GM18499 (cell line): ENCODE data around the gene TTC32.

ENCODE experiments used
- ATAC-seq: cut with Tn5 transposase; IDR thresholded peaks from one replicate; pipeline ENCODE4 v1.9.1; 2021; ENCODE audit warnings: moderate number of reproducible peaks; ENCODE audit not compliant: insufficient read depth, unreplicated experiment

Gene TTC32

DNA sequence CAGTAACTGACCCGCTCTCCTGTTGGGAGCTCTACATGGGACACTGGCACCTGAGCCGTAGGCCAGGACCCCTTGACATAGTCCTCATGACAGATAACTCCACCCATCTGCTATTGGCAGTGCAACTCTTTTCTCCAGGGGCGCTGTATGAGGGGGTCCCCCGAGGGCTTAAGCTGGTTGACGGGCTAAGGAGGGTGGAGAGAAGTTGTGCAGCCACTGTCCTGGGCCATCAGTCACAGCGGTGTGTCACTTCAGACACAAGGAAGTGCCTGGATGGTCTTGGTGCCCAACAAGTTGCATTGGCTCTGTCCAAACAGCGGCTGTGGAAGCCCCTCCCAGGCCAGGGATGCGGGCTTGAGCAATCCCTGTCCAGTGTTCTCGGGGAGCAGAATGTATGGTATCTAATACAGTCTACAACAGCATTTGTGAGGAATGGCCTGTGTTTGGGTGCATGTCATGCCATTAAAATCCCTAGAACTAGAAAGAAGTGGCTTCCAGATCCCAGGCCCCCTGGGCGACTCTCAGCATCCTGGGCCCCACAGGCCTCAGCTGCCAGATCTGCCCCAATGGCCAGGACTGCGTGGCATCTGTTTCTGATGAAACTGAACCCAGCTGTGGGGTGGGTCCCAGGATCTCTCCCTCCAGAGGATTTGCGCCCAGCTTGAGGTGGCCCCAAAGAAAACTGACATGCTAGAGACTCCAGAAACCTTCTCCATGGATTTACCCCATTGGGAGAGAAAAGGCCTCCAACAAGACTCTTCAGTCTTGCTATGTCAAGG is 23.3 kb downstream of the TTC32 start:
- ATAC-seq = no peak

DNA sequence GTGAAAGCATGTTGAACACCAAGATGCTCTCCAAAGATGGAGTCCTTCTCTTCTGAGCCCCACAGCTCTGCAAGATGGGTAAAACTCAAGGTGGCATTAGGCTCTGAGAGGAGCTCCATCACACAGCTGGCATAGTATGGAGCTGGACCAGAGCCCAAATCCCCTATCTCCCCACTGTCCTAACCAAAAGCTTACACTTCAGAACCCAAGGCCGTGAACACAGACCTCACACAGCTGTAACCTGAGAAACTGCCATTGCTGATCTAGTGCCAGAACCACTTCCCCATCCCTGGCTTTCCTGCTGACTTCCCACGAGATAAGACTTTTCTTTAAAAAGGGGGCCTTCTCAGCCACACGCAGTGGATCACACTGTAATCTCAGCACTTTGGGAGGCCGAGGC is 25.0 kb downstream of the TTC32 start:
- ATAC-seq = no peak

DNA sequence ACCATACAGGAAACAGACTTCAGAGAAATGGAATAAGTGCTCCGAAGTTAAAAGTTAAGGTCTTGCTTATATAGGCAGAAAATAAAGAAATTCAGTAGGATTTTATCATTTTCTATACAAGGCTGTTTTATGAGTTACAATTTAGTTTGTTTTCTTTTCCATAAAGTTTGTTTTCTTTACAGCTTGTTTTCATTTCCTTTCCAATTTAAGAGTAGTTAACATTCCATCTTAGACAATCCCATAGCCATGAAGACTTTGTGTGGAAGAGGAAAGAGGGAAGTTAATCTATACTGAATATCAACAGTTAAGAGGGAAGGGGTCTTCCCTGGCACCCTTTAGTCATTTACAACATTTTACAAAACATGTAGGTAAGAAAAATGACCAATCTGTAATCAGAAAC is 26.5 kb downstream of the TTC32 start:
- no peak for ATAC-seq

DNA sequence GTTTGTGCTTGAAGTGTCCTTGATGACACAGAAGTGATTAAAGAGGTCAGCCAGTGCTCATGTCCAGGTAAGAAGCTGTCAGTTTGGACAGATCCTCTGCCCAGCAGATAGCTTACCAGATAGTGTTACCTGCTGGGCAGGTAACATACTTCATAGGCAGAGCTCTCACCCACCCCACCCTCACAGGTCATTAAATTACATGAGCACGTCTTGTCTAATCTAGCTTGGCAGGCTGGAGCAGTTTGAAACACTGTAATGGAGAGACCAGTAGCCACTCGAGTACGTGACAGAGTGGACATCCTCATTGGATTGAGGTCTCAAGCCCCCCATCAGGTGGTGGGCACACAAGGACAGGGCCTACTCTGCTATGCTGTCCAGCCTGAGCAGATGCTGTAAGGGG is 27.1 kb downstream of the TTC32 start:
- no peak for ATAC-seq

DNA sequence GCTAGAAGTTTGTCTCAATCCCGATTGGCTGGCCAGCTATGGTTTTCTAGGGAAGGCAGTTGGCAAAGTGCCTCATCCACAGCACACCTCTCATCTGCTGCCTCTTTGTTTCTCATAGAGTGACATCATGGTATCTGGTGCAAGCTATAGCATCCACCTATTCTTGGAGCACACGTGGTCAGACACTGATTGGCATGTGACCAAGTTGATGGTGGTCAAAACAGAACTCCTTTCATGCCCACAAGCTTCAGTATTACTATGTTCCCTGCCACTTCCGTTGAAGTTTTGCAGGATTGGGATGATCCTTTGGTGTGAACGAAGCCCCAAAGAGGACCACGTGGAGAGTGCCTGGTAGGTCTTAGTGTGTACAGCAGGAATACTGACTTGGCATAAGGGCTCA is 28.8 kb downstream of the TTC32 start:
- ATAC-seq = no peak

DNA sequence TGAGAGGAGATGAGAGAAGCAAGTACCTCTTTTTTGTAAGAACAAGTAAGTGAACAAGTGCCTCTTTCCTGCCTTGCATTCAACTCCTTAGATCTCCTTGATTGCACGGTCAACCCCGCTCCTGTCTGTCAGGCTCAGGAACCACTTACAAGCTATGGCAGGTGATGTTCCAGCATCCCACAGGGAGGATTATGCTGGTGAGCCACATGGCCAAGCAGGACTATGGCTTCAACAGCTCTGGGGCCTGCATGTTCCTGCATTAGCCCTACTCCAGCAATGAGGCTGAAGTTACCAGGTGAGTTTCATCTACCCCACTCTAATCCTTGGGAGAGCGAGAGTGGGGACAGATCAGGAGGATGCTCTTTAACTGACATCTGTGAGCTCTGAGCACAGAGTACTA is 29.5 kb downstream of the TTC32 start:
- ATAC-seq = no peak

DNA sequence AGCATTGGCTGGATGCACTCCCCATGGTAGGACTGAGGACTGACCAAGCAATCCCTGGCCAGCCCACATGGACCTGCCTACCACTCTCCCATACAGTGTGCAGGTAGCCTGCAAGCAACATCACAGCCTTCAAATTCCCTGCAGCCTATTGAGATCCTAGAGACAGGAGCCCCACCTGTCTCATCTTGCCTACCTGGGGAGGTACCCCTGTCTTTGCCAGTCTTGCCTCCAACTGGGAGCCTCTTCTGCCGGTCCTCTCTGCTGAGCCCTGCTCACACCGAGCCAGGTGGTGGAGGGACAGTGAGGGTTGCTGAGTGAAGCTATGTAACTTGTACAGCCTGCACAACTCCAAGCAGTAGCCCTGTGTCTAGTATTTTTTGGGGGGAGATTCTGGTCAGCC is 29.9 kb downstream of the TTC32 start:
- ATAC-seq = no peak

DNA sequence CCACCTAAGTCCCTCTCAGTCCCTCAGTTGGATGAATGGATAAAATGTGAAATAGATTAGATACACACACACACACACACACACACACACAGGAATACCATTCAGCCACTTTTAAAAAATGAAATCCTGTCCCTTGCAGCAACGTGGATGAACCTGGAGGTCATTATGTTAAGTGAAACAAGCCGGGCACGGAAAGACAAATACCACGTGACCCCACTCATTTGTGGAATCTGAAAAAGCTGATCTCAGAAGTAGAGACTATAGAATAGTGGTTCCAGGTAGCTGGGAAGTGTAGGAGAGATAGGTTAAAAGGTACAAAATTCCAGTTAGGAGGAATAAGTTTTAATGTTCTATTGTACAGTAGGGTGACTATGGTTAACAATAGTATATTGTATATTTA is 31.0 kb downstream of the TTC32 start:
- ATAC-seq = no peak

DNA sequence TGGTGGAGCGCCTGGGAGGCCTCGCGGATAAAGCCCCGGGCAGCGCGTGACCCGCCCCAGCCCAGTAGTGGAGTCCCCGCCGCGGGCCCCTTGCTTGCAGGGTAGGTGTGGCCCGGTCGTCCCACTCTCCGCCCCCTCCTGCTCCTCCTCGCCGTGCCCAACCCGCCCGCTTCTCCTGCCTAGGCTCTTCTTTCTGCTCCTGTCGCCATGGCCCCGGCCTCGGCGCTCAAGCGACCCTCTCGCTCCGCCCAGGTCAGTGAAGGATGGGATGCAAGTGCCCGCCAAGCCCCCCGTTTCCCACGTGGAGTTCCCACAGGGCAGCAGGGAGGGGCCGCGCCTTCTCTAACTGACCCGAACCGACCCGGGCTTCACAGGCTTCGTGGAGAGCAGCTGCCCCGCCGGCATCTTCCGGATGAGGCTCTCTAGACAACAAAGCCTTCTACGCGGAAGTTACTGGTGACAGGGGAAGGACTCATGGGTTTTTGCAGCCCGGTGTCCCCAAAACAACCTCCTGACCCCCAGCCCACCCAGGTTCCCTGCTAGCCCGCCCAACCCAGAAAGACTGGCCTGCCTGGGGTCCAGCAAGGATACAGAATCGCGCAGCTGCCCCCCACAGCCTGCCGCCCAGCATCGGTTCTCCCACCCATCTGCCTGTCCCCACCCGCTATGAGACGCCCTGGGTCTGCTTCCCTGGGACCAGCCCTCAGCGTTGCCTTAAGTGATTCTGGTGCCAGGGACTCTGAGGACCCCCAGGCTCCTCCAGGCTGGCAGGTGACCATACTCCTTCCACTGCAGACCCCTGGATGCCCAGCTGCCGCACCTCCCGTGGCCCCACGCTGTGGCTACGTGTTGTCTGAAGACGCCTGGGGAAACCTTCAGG is 32.8 kb downstream of the TTC32 start:
- no peak for ATAC-seq

DNA sequence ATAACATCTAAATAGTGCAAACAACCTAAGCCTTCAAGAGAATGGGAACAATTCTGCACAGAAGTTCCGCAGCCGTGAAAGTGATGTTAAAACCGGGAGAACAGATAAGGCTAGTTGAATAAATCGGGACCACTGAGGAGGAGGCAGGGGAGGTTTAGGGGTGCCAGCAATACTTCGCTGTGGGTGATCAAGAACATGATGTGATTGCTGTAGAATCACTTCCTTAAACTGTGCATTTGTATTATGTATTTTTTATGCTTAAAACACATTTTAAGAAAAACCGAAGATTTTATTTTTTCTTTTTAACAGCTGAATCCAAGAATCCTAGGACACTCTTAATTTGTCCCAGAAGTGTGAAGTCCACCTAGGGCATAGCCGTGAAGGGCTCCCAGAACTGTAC is 33.6 kb downstream of the TTC32 start:
- no peak for ATAC-seq

DNA sequence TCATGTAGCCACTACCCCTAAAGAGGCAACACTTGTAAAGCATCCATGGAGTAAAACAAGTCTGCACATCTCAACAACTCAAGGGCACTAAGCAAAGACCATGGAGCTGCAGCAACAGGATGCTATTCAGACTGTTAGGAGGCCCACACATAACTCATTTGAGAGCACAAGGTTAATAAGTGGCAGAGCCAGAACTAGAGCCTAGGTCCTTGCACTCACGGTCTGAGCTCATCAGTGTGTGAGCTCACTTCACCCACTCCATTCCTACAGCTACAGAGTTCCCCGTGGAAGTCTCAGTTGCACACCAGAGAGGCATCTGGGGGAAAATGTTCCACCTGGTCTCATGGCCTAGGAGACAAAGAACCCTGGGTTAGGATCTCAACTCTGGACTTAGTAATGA is 35.0 kb downstream of the TTC32 start:
- no peak for ATAC-seq

DNA sequence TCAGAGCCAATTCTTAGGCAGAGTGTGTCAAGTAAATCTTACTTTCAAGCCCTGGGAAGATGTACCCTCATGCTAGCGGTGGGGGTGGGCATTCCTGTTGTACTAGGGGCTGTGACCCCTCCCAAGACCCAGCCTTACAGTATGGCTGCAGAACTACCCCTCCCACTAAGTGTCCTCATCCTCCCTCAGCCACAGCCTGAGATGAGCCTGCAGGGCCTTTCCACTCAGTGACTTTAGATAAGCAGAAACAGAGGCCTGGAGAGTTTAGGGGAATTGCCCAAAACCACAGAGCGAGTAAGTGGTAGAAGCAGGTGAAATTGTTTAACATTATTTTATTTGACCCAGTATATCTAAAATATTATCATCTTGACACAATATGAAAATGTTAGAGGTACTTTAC is 36.6 kb downstream of the TTC32 start:
- no peak for ATAC-seq

DNA sequence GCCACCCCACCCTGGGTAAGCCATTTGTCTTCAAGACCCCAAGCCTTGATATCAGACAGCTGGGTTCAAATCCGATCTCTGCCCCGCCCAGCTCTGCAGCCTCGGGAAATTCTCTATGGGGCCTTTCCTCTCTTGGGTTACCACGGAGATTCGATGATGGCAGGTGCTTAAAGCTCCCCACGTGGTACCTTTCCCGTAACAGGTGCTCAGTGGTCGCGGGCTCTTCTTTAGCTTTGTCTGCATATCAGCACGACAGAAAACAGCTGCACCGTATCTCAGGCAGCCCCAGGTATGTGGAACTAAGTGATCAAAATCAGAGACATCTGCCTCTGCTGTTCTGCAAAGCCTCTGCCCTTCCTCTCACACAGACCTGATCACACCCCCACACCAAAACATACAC is 37.4 kb downstream of the TTC32 start:
- no peak for ATAC-seq

DNA sequence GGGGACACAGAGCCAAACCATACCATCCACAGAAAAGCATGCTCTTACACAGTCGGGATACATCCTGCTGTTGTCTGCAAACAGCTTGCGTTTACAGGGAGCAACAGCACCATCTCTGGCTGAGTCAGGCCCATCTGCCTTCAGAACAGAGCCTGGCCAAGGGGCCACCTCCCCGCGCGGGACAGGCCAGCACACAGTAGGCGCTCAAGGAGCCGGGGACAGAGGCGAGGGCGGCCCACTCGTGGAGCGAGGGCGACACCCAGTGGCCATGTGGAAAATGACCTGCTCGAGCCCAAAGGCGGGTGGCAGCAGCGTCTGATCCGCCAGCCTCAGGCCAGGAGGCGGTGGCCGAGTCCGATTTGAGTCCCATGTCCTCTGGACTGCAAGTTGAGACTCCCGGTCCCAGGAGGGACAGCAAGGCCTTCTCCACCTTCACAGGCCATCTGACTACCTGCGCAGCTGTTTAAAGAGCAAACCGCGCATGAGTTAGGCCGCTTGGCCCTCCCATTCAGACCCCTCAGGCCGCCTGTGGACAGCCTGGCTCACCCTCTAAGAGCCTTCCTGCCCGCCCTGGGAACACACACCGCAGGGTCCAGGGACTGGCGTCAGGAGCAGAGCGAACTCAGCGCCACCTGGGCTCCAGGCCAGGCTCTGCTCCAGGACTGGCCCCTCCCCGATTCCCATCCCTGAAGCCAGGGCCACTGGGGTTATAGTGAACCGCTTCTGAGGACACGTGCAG is 38.3 kb downstream of the TTC32 start:
- no peak for ATAC-seq

DNA sequence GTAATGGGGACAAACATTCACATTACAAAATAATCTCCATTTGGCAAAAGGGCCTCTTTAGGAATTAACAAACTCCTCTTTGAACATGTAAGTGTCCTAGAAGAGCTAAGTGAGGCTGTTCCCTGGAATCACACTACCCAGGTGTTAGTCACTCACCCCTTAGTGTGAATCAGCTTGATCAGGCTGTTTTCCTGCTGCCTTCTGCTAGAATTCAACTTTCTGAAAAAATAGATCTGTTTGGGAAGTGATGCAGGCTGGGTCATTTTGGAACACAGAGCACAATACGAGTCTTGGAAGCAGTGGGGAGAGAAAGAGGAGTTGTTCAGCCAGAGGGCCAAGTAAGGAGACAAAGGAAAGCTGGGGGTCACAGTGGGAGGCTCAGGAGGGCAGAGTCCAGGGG is 40.0 kb downstream of the TTC32 start:
- no peak for ATAC-seq

DNA sequence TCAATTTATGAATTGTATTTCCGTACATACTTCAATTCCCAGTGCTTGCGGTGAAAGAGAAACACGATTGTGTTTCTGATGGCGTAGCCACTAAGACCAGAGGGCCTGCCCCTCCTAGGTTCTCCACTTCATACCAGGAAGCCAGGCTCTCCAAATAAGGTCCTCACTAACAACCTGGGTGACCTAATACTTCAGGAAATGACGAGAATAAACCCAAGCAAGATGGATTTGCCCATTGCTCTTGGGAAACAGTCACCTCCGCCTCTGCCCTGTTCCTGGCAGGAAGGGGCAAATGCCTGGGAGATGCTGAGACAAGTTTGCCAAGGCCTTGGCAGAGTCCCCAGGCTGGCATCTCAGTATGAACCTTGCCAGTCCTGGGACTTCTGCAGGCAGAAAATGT is 41.8 kb downstream of the TTC32 start:
- ATAC-seq = no peak

DNA sequence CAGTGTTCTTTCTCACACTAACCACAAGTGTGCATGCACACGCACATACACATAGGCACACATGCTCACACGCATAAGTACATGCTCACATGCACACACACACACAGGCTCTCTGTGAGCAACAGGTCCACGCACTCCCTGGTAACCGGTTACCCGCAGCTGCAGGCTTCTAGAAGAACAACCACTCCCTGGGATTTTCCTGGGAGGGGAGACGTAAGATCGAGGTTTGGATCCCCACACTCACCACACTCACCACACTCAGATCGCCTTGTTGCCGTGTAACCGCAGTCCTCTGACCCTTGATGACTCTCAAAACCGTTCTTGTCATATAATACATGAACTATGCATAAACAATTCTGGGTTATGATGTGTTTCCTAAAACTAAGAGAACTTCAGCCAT is 42.2 kb downstream of the TTC32 start:
- ATAC-seq = no peak

DNA sequence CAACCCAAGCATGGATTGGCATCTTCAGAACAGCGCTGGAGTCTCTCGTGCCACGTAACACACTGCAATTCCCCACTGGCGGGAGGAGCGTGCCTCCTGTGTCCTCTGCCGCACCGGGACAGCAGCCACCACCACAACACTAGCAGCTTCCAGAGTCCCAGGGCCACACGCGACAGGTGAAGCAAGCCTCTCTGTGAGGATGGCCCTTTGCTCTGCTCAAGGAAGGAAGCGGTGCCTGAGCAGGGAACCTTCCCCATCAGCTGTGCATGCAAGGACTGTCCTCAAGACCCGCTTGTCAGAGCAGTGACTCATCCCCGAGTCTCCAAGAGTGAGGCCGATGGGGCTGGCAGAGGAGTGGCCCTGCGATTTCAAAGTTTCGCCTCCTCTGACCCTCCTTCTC is 44.0 kb downstream of the TTC32 start:
- no peak for ATAC-seq

DNA sequence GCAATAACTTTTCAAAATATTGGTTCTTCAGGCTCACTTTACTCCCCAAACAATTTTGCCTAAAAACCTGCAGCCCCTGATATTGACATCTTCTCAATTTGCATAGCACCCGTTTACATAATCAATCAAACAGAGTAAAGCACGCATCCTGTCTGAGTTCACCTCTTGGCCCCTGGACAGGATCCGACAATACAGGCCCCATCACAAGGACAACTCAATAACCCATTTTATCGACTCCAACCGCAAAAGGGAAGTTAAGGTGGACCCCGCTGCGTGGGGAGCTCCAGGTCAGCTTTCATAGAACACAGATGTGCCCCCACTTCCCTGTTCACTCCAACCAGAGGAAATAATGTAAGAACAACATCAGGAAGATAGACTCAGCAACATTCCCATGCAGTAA is 44.7 kb downstream of the TTC32 start:
- no peak for ATAC-seq

DNA sequence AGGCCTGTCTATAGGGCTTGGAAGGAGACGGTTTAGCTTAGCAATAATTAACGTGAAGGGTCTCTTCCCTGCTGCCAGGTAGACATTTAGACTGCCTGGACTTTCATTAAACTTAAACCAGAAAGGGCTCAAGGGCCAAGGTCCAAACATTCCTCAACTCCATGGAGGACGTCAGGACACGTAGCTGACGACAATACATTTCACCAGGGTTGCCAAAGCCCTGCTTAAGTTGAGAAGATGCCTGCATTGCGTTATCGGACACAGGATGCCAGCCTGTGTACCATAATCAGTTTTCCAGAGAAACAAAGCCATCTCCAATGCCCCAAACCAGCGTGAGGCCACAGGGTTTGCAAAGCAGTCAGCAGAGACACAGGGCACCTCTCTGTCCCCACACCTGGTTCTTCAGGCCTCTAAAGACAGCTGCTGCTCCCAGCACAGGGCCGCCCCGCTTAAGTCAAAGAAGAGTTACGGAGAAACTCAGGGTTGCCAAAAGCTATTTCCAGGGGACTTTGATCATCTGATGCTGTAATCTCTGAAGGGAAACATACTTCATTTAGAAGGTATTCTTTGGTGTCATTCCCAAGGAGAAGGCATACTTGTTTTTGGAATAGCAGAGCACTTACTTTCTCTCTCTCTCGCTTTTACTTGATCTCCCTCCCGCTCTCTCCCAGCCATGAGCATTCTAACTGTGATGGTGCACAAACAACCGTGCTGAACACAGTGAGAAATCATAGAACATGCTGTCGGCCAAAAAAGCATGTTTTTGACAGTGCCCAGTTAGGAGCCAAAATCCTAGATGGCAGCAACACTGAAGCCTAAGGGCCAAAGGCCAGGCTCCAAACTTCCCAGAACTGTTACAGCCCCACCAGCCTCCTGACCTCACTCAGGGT is 46.0 kb downstream of the TTC32 start:
- no peak for ATAC-seq
